HCT116 (cell line): ENCODE measurements around the gene RAB2B. TPM values are rescaled to one million over a fixed set of nuclear protein-coding genes. Genes with fewer than 3 reads are reported as not detected.

ENCODE experiments used
- ATAC-seq: fragments of 200-7000 bp; cut with Tn5 transposase; 2 replicates; pipeline ENCODE4 v1.9.1; 2020; ENCODE audit warnings: mild to moderate bottlenecking, moderate library complexity
- BruUV-seq: library from RNA; stranded (reverse); fragments of 400-500 nt; replicated peaks from 2 replicates; lab custom pipeline; 2021; lab: Mats Ljungman, UMichigan
- CTCF ChIA-PET: fragments of 300-600 bp; sonication (Branson Sonifier 250); formaldehyde crosslinking; loops from one replicate; lab custom pipeline; 2021; ENCODE audit warnings: antibody characterized with exemption; lab: Charles Lee
- POLR2A ChIA-PET: fragments of 300-600, 350-600 bp; sonication (Branson Sonifier 250); formaldehyde crosslinking; loops from one replicate; lab custom pipeline; 2021; ENCODE audit warnings: antibody characterized with exemption; lab: Charles Lee
- RAD21 ChIA-PET, 2 experiments: fragments of 300-600 bp; sonication (Branson Sonifier 250); formaldehyde crosslinking; loops; one replicate each; lab custom pipeline; 2023; ENCODE audit warnings: low total read pairs in 2 of 2; ENCODE audit not compliant: uncharacterized antibody in 2 of 2, unreplicated experiment in 2 of 2, low non-redundant PET in 1 of 2; lab: Charles Lee
- DNase-seq: peaks from one replicate; pipeline ENCODE4 v3.0.0-alpha.2; 2010; ENCODE audit warnings: low read depth, low spot score
- H2AFZ ChIP-seq: fragments of 200-600 bp; shearing (Covaris generic), sonication (generic); 2 replicates; pipeline ENCODE4 v1.6.1; 2017; ENCODE audit warnings: low read depth, mixed run types, mixed read lengths, antibody characterized with exemption, low read length; ENCODE audit not compliant: poor library complexity, severe bottlenecking
- H3K27ac ChIP-seq: 2 replicates; pipeline ENCODE4 v1.5.1; 2012; ENCODE audit warnings: low read depth, low read length
- H3K27me3 ChIP-seq: fragments of 200-600 bp; sonication (generic); 2 replicates; pipeline ENCODE4 v1.6.1; 2016; ENCODE audit warnings: mixed run types, low read length, mixed read lengths; ENCODE audit not compliant: insufficient read depth
- H3K36me3 ChIP-seq, 2 experiments: fragments of 200-500 bp in 1 of 2; fragments of 200-600 bp in 1 of 2; sonication (Bioruptor generic) in 1 of 2; sonication (generic) in 1 of 2; 2 replicates each; pipeline versions ENCODE4 v1.5.1 to v1.6.1; 2014 to 2016; ENCODE audit warnings: low read length in 2 of 2, inconsistent platforms in 1 of 2, mixed read lengths in 1 of 2, mixed run types in 1 of 2; ENCODE audit not compliant: insufficient read depth in 2 of 2, control insufficient read depth in 1 of 2
- H3K4me1 ChIP-seq, 2 experiments: fragments of 200-600 bp in 1 of 2; sonication (generic) in 1 of 2; 2 replicates each; pipeline versions ENCODE4 v1.5.1 to v1.6.1; 2012 to 2017; ENCODE audit warnings: low read length in 2 of 2, inconsistent platforms in 1 of 2, mild to moderate bottlenecking in 1 of 2, mixed read lengths in 1 of 2, mixed run types in 1 of 2, moderate library complexity in 1 of 2; ENCODE audit not compliant: insufficient read depth in 2 of 2, control insufficient read depth in 1 of 2
- H3K4me2 ChIP-seq: fragments of 200-600 bp; sonication (generic); 2 replicates; pipeline ENCODE4 v1.6.1; 2017; ENCODE audit warnings: mixed run types, low read length, mixed read lengths
- H3K4me3 ChIP-seq, 2 experiments: fragments of 200-600 bp in 1 of 2; sonication (generic) in 1 of 2; replicated peaks in 1 of 2; 2 replicates each; pipeline ENCODE4 v1.5.1; 2011 to 2016; ENCODE audit warnings: low read length in 2 of 2, control low read depth in 1 of 2, low read depth in 1 of 2, mild to moderate bottlenecking in 1 of 2, mixed read lengths in 1 of 2, mixed run types in 1 of 2
- H3K79me2 ChIP-seq: fragments of 200-600 bp; sonication (generic); 2 replicates; pipeline ENCODE4 v1.6.1; 2017; ENCODE audit warnings: mild to moderate bottlenecking, mixed run types, low read length, moderate library complexity, mixed read lengths; ENCODE audit not compliant: insufficient read depth
- H3K9ac ChIP-seq: fragments of 200-600 bp; sonication (generic); 2 replicates; pipeline ENCODE4 v1.6.1; 2016; ENCODE audit warnings: low read length, mixed read lengths
- H3K9me2 ChIP-seq: fragments of 200-600 bp; sonication (generic), shearing (Covaris generic); 2 replicates; pipeline ENCODE4 v1.6.1; 2017; ENCODE audit warnings: mixed run types, mild to moderate bottlenecking, moderate library complexity; ENCODE audit not compliant: insufficient read depth
- H3K9me3 ChIP-seq, 2 experiments: fragments of 200-500 bp in 1 of 2; fragments of 200-600 bp in 1 of 2; sonication (Bioruptor generic) in 1 of 2; sonication (generic) in 1 of 2; 2 replicates each; pipeline ENCODE4 v1.6.1; 2014 to 2017; ENCODE audit warnings: low read length in 2 of 2, mixed read lengths in 2 of 2, inconsistent platforms in 1 of 2, low read depth in 1 of 2, mild to moderate bottlenecking in 1 of 2, mixed run types in 1 of 2, moderate library complexity in 1 of 2; ENCODE audit not compliant: control insufficient read depth in 1 of 2, insufficient read depth in 1 of 2
- H4K20me1 ChIP-seq: fragments of 200-600 bp; sonication (generic), shearing (Covaris generic); 2 replicates; pipeline ENCODE4 v1.6.1; 2017; ENCODE audit warnings: mixed run types, mild to moderate bottlenecking, moderate library complexity; ENCODE audit not compliant: insufficient read depth
- ATF3 ChIP-seq: IDR thresholded peaks from 2 replicates; pipeline ENCODE4 v1.6.1; 2012
- CEBPB ChIP-seq: IDR thresholded peaks from 2 replicates; pipeline ENCODE4 v1.6.1; 2012; ENCODE audit warnings: low read depth
- EGR1 ChIP-seq: IDR thresholded peaks from 2 replicates; pipeline ENCODE4 v1.6.1; 2012; ENCODE audit warnings: low read depth
- EZH2 ChIP-seq: fragments of 200-600 bp; sonication (generic); IDR thresholded peaks from 2 replicates; pipeline ENCODE4 v1.6.1; 2017; ENCODE audit warnings: antibody characterized with exemption, mixed run types
- EZH2phosphoT487 ChIP-seq: fragments of 200-600 bp; IDR thresholded peaks from 2 replicates; pipeline ENCODE4 v1.6.1; 2018; ENCODE audit warnings: antibody characterized with exemption, borderline replicate concordance
- POLR2A ChIP-seq: IDR thresholded peaks from 2 replicates; pipeline ENCODE4 v1.7.0; 2011; ENCODE audit warnings: borderline replicate concordance; ENCODE audit not compliant: insufficient read depth, insufficient read length; ENCODE audit errors: extremely low read depth
- POLR2AphosphoS5 ChIP-seq: IDR thresholded peaks from 2 replicates; pipeline ENCODE4 v1.6.1; 2011; ENCODE audit warnings: mild to moderate bottlenecking, low read depth, low read length, moderate library complexity
- SIN3A ChIP-seq: IDR thresholded peaks from 2 replicates; pipeline ENCODE4 v1.6.1; 2012; ENCODE audit warnings: low read depth
- SP1 ChIP-seq: IDR thresholded peaks from 2 replicates; pipeline ENCODE4 v1.6.1; 2012; ENCODE audit warnings: low read depth
- SRF ChIP-seq: IDR thresholded peaks from 2 replicates; pipeline ENCODE4 v1.6.1; 2012; ENCODE audit warnings: low read depth
- TCF7L2 ChIP-seq: IDR thresholded peaks from 2 replicates; pipeline ENCODE4 v1.7.0; 2011; ENCODE audit warnings: borderline replicate concordance, inconsistent platforms; ENCODE audit not compliant: insufficient read depth, insufficient read length; ENCODE audit errors: extremely low read depth
- YY1 ChIP-seq: IDR thresholded peaks from 2 replicates; pipeline ENCODE4 v1.6.1; 2011; ENCODE audit warnings: low read length, low read depth, moderate library complexity, mild to moderate bottlenecking; ENCODE audit not compliant: insufficient replicate concordance; ENCODE audit errors: extremely low read depth
- ZFX ChIP-seq: fragments of 450-650 bp; IDR thresholded peaks from 2 replicates; pipeline ENCODE4 v1.6.1; 2017
- ZNF274 ChIP-seq: fragments of 200-500 bp; sonication (Bioruptor generic); IDR thresholded peaks from 2 replicates; pipeline ENCODE4 v1.6.1; 2014; ENCODE audit warnings: mild to moderate bottlenecking, low read depth, low read length, inconsistent platforms
- intact Hi-C: fragments of 100-400 bp; cut with micrococcal nuclease; formaldehyde crosslinking; loops from 2 replicates; pipeline ENCODE4 v1.10.0; 2022
- total RNA-seq: library from RNA; stranded (reverse); gene quantifications from one replicate; pipeline ENCODE4 v1.2.1, GENCODE V29; 2021; ENCODE audit not compliant: unreplicated experiment

Gene RAB2B
- total RNA-seq, 1 experiment from 2014 or later = 24.3 TPM

GRCh38 chr14:21440859-21441258 lies 35.9 kb downstream of the RAB2B start:
- ChIA-PET RAD21 (no interaction called here), POLR2A (no interaction called here), CTCF (no interaction called here)
- Histone ChIP-seq H3K4me3 (no peak overlapping the region), H3K9me2 (no peaks in the 10 kb centered on the region), H3K9me3 (no peaks in the 10 kb centered on the region), H2AFZ (no peak overlapping the region), H3K4me1 (peaks cover 9 to 12% of the 10 kb centered on the region in 2 experiments; a peak in 3 of 4 replicates), H3K4me2 (no peak overlapping the region), H3K79me2 (peaks cover 96% of the 10 kb centered on the region), H3K27me3 (no peaks in the 10 kb centered on the region), H3K9ac (no peak overlapping the region), H4K20me1 (no peaks in the 10 kb centered on the region), H3K27ac (no peak overlapping the region), H3K36me3 (no peaks in the 10 kb centered on the region)
- BruUV-seq = no TSS peak
- TF ChIP-seq YY1 (no peak), SRF (no peak), CEBPB (no peak), TCF7L2 (no peak), ATF3 (no peak)
- intact Hi-C loops = no loop called here
- no peak for DNase-seq
- no peak for ATAC-seq

- Histone ChIP-seq H2AFZ (peak overlapping the region; percentile 35), H3K4me1 (peaks cover 11 to 12% of the 10 kb centered on the region in 2 experiments; a peak in 3 of 4 replicates), H4K20me1 (no peaks in the 10 kb centered on the region), H3K27me3 (no peaks in the 10 kb centered on the region), H3K4me2 (peak overlapping the region; percentile 71), H3K4me3 (peak overlapping the region; percentile 62 to 64), H3K9me3 (no peaks in the 10 kb centered on the region), H3K36me3 (no peaks in the 10 kb centered on the region), H3K9ac (peak overlapping the region; percentile 68), H3K9me2 (no peaks in the 10 kb centered on the region), H3K79me2 (peaks cover 97% of the 10 kb centered on the region), H3K27ac (peak overlapping the region; percentile 61)
- peak; percentile 99 for ATAC-seq
- DNase-seq = peak; percentile 97
- POLR2A ChIA-PET = interaction anchor here (0.8 to 2.6 kb wide), 5 partner anchors 9 to 74 kb away, joined by 3 to 34 read pairs (median 3); partner anchors contain the start of genes CHD8 and METTL3
- TSS peak; percentile 70 for BruUV-seq
- CTCF ChIA-PET = interaction anchor here (0.9 to 1.8 kb wide), 2 partner anchors 19 to 62 kb away, joined by 4 to 23 read pairs; partner anchors contain the start of gene CHD8
- RAD21 ChIA-PET = interaction anchor here in 1 of 2 experiments (1.5 kb wide), 1 partner anchor 19 kb away, joined by 4 read pairs; the partner anchor contains the start of gene CHD8
- intact Hi-C loops = loop anchor here (1.0 kb wide), 2 partner anchors 19 to 39 kb away; partner anchors contain the start of genes CHD8 and RAB2B
- no peak for TF ChIP-seq EZH2
- TF ChIP-seq EZH2phosphoT487 = no peak
- peak; percentile 75 for TF ChIP-seq POLR2AphosphoS5
- no peak for TF ChIP-seq POLR2A
- peak; percentile 66 for TF ChIP-seq YY1
- peak; percentile 87 for TF ChIP-seq ZFX
- no peak for TF ChIP-seq SIN3A
- TF ChIP-seq TCF7L2 = peak; percentile 66
- peak; percentile 74 for TF ChIP-seq EGR1
- no peak for TF ChIP-seq ATF3
- peak; percentile 98 for TF ChIP-seq SP1
- TF ChIP-seq ZNF274 = no peak
- no peak for TF ChIP-seq SRF
Measured at GRCh38 chr14:21437063-21437901, 39.5 kb downstream of the RAB2B start.
